HepG2 (cell line): ENCODE data around the gene VWA3A. TPM values are rescaled to one million over a fixed set of nuclear protein-coding genes. Genes with fewer than 3 reads are reported as not detected.

Experiments
- ELK4 ChIP-seq: sonication (generic); formaldehyde crosslinking; IDR thresholded peaks from 2 replicates; pipeline ENCODE4 v1.9.0; 2021; ENCODE audit warnings: missing genetic modification reagents, borderline replicate concordance
- ETS1 ChIP-seq: sonication (generic); formaldehyde crosslinking; IDR thresholded peaks from 2 replicates; pipeline ENCODE4 v1.4.0; 2020; ENCODE audit warnings: missing genetic modification reagents
- GTF3A ChIP-seq: sonication (generic); formaldehyde crosslinking; conservative IDR thresholded peaks from 2 replicates; pipeline ENCODE4 v1.4.0; 2020; ENCODE audit warnings: mild to moderate bottlenecking, missing genetic modification reagents
- JARID2 ChIP-seq: sonication (generic); formaldehyde crosslinking; IDR thresholded peaks from 2 replicates; pipeline ENCODE4 v1.8.1; 2023; ENCODE audit warnings: missing genetic modification reagents, inconsistent platforms; ENCODE audit not compliant: insufficient replicate concordance
- JUN ChIP-seq: sonication (generic); formaldehyde crosslinking; IDR thresholded peaks from 2 replicates; pipeline ENCODE4 v1.4.0; 2020; ENCODE audit warnings: mild to moderate bottlenecking, missing genetic modification reagents
- KLF13 ChIP-seq: sonication (generic); formaldehyde crosslinking; IDR thresholded peaks from 2 replicates; pipeline ENCODE4 v1.4.0; 2020; ENCODE audit warnings: mild to moderate bottlenecking, missing genetic modification reagents
- LRRFIP1 ChIP-seq: sonication (generic); formaldehyde crosslinking; conservative IDR thresholded peaks from 2 replicates; pipeline ENCODE4 v1.4.0; 2020; ENCODE audit warnings: missing genetic modification reagents
- ZNF280B ChIP-seq: sonication (generic); formaldehyde crosslinking; IDR thresholded peaks from 2 replicates; pipeline ENCODE4 v1.5.0; 2020; ENCODE audit warnings: missing genetic modification reagents, mild to moderate bottlenecking, borderline replicate concordance
- ZNF318 ChIP-seq: sonication (generic); formaldehyde crosslinking; IDR thresholded peaks from 2 replicates; pipeline ENCODE4 v1.4.0; 2020; ENCODE audit warnings: mild to moderate bottlenecking, missing genetic modification reagents
- ZNF746 ChIP-seq: sonication (generic); formaldehyde crosslinking; IDR thresholded peaks from 2 replicates; pipeline ENCODE4 v1.8.0; 2022; ENCODE audit warnings: mild to moderate bottlenecking, missing genetic modification reagents
- polyA plus RNA-seq, 8 experiments: library from polyadenylated mRNA; depleted of rRNA in 3 of 8; stranded (reverse) in 7 of 8; unstranded in 1 of 8; fragments of >200 nt; fragmentation: Illumina TruSeq in 4 of 8; extraction: Trizol in 4 of 8; gene quantifications; 2 replicates each; pipeline versions ENCODE4 v1.2.1 to v1.2.3, GENCODE V29; 2011 to 2016; ENCODE audit warnings: low read depth in 4 of 8, missing spikeins in 1 of 8, mixed read lengths in 1 of 8; ENCODE audit not compliant: insufficient read depth in 1 of 8
- total RNA-seq, 5 experiments: library from RNA; depleted of rRNA; stranded (reverse); fragments of >200 nt; fragmentation: Illumina TruSeq; extraction: Trizol; gene quantifications; 2 replicates each; pipeline ENCODE4 v1.2.3, GENCODE V29; 2016; ENCODE audit warnings: low read depth in 1 of 5

VWA3A gene
- total and polyA plus RNA-seq, 2 of the 13 experiments (the other 11 are each of a cell fraction or from before 2014, with no cell fraction given), result 0.03 to 0.07 TPM

GRCh38 chr16:22190081-22190775, 97.9 kb downstream of the VWA3A start (continued):
- TF ChIP-seq ZNF318 (CRISPR knock-in tag), result peak; percentile 88
- TF ChIP-seq JARID2 (CRISPR knock-in tag), result no peak
- no peak for TF ChIP-seq LRRFIP1
- TF ChIP-seq JUN, result peak; percentile 81; the same call in 1 of the 2 replicates
- peak; percentile 98 for TF ChIP-seq ZNF280B (CRISPR knock-in tag)
- peak; percentile 62; the same call in 1 of the 2 replicates for TF ChIP-seq ZNF746 (CRISPR knock-in tag)
- peak; percentile 80; the same call in 1 of the 2 replicates for TF ChIP-seq GTF3A (CRISPR knock-in tag)
- 0 out of 2 replicates have a peak, but pooled peaks have one; percentile 76 for TF ChIP-seq ETS1 (CRISPR knock-in tag)
- TF ChIP-seq KLF13, result peak; percentile 98
- peak; percentile 90 for TF ChIP-seq ELK4
